K562 (cell line): Measurements from ENCODE around the gene ZNF544. TPM values are rescaled to one million over a fixed set of nuclear protein-coding genes. Genes with fewer than 3 reads are reported as not detected.

ENCODE experiments used
- CGGBP1 ChIP-seq: fragments of 250-450 bp; sonication (Bioruptor Pico); IDR thresholded peaks from 2 replicates; pipeline ENCODE4 v1.9.0; 2021; ENCODE audit warnings: mild to moderate bottlenecking
- ETV1 ChIP-seq: fragments of 450-650 bp; conservative IDR thresholded peaks from 2 replicates; pipeline ENCODE4 v1.6.1; 2016; ENCODE audit warnings: missing genetic modification characterization, control low read depth, low read depth, missing compliant biosample characterization
- HMGXB4 ChIP-seq: sonication (generic); formaldehyde crosslinking; IDR thresholded peaks from 2 replicates; pipeline ENCODE4 v1.8.1; 2023; ENCODE audit warnings: mild to moderate bottlenecking, missing genetic modification reagents
- KAT7 ChIP-seq: sonication (generic); formaldehyde crosslinking; IDR thresholded peaks from 2 replicates; pipeline ENCODE4 v1.8.0; 2022; ENCODE audit warnings: missing genetic modification reagents, mild to moderate bottlenecking, borderline replicate concordance
- KDM5B ChIP-seq: fragments of 200-600 bp; sonication (generic); IDR thresholded peaks from 2 replicates; pipeline ENCODE4 v1.6.1; 2012; ENCODE audit warnings: low read depth, mild to moderate bottlenecking, moderate library complexity, low read length, control low read depth, inconsistent platforms; ENCODE audit not compliant: insufficient replicate concordance
- KLF1 ChIP-seq: fragments of 450-650 bp; IDR thresholded peaks from 2 replicates; pipeline ENCODE4 v1.6.1; 2016; ENCODE audit warnings: missing genetic modification characterization, missing compliant biosample characterization
- KLF13 ChIP-seq: fragments of 450-650 bp; IDR thresholded peaks from 2 replicates; pipeline ENCODE4 v1.6.1; 2016; ENCODE audit warnings: missing genetic modification characterization, low read depth, mild to moderate bottlenecking, missing compliant biosample characterization, moderate library complexity, borderline replicate concordance
- MEF2D ChIP-seq: conservative IDR thresholded peaks from 2 replicates; pipeline ENCODE4 v1.6.1; 2016; ENCODE audit warnings: low read depth, missing genetic modification characterization, missing compliant biosample characterization
- MYC ChIP-seq, 2 experiments: fragments of 250-450 bp in 1 of 2; sonication (Bioruptor Pico) in 1 of 2; IDR thresholded peaks; 2 replicates each; pipeline versions ENCODE4 v1.5.1 to v1.6.1; 2012 to 2021; ENCODE audit warnings: low read depth in 2 of 2, borderline replicate concordance in 1 of 2, improper control_type of control experiment in 1 of 2, low read length in 1 of 2, mild to moderate bottlenecking in 1 of 2, moderate library complexity in 1 of 2
- RHOXF2B ChIP-seq: fragments of 250-450 bp; sonication (Bioruptor Pico); conservative IDR thresholded peaks from 2 replicates; pipeline ENCODE4 v1.5.1; 2021
- TAF7 ChIP-seq: fragments of 450-650 bp; IDR thresholded peaks from 2 replicates; pipeline ENCODE4 v1.6.1; 2016; ENCODE audit warnings: missing genetic modification characterization, missing compliant biosample characterization
- VEZF1 ChIP-seq: fragments of 200-800 bp; sonication (Bioruptor generic); IDR thresholded peaks from 2 replicates; pipeline ENCODE4 v1.6.1; 2017; ENCODE audit warnings: missing genetic modification characterization, missing compliant biosample characterization
- XRCC4 ChIP-seq: IDR thresholded peaks from one replicate; pipeline ENCODE4 v1.6.1; 2011; ENCODE audit not compliant: insufficient read depth, insufficient read length; ENCODE audit errors: extremely low read depth
- ZBTB1 ChIP-seq: sonication (generic); formaldehyde crosslinking; IDR thresholded peaks from 2 replicates; pipeline ENCODE4 v1.8.1; 2023; ENCODE audit warnings: missing genetic modification reagents, low read depth, mild to moderate bottlenecking, borderline replicate concordance
- ZBTB9 ChIP-seq: fragments of 450-650 bp; formaldehyde crosslinking; IDR thresholded peaks from 2 replicates; pipeline ENCODE4 v1.4.0; 2020; ENCODE audit warnings: mild to moderate bottlenecking, moderate library complexity
- ZNF263 ChIP-seq: sonication (generic); formaldehyde crosslinking; IDR thresholded peaks from 2 replicates; pipeline ENCODE4 v1.8.0; 2022; ENCODE audit warnings: mild to moderate bottlenecking, missing genetic modification reagents, borderline replicate concordance
- ZNF311 ChIP-seq: fragments of 250-450 bp; sonication (Bioruptor Pico); IDR thresholded peaks from 2 replicates; pipeline ENCODE4 v1.4.0; 2020; ENCODE audit warnings: mild to moderate bottlenecking, moderate library complexity
- ZNF511 ChIP-seq: sonication (generic); formaldehyde crosslinking; IDR thresholded peaks from 2 replicates; pipeline ENCODE4 v1.8.0; 2022; ENCODE audit warnings: mild to moderate bottlenecking, missing genetic modification reagents
- polyA plus RNA-seq, 8 experiments: library from polyadenylated mRNA; depleted of rRNA in 4 of 8; stranded (reverse) in 5 of 8; unstranded in 3 of 8; fragments of >200 nt; fragmentation: Nextera tagmentation in 2 of 8; fragmentation: Illumina TruSeq in 1 of 8; extraction: Ambion mirVana in 2 of 8; extraction: Trizol in 1 of 8; gene quantifications; 2 replicates each; pipeline versions ENCODE4 v1.2.1 to v1.2.3, GENCODE V29; 2011 to 2014; ENCODE audit warnings: inconsistent platforms in 1 of 8, missing spikeins in 1 of 8
- total RNA-seq, 7 experiments: library from RNA; depleted of rRNA in 6 of 7; stranded (reverse); fragments of >200 nt in 6 of 7; fragmentation: Illumina TruSeq in 2 of 7; extraction: Trizol in 2 of 7; gene quantifications; 2 replicates each; pipeline versions ENCODE4 v1.2.1 to v1.2.3, GENCODE V29; 2011 to 2021; ENCODE audit warnings: low replicate concordance in 1 of 7

ZNF544 gene
- total and polyA plus RNA-seq, 9 of the 15 experiments (the other 6 are each of a cell fraction or from before 2014, with no cell fraction given), result 23.6 to 59.0 (median 41.4) TPM

- peak; percentile 94 for TF ChIP-seq KLF1 (tag)
- no peak for TF ChIP-seq TAF7 (tag)
- no peak for TF ChIP-seq MYC (IDR thresholded peaks at IDR 0.05; ENCODE audit: low read depth, low read length)
- TF ChIP-seq MYC (CRISPR knock-in tag; IDR thresholded peaks at IDR 0.05; ENCODE audit: borderline replicate concordance, low read depth), result no peak
- TF ChIP-seq KAT7 (CRISPR knock-in tag), result peak; percentile 88
- TF ChIP-seq ETV1 (tag), result no peak
- no peak for TF ChIP-seq ZNF311 (CRISPR knock-in tag)
- TF ChIP-seq VEZF1 (CRISPR knock-in tag), result peak; percentile 20; the same call in 1 of the 2 replicates
- no peak for TF ChIP-seq MEF2D (tag)
- TF ChIP-seq ZNF263 (CRISPR knock-in tag), result peak; percentile 9; the same call in 1 of the 2 replicates
- no peak for TF ChIP-seq KLF13 (tag)
- TF ChIP-seq KDM5B, result no peak
- TF ChIP-seq XRCC4, result no peak
- no peak for TF ChIP-seq ZNF511
- TF ChIP-seq CGGBP1 (CRISPR knock-in tag), result no peak
- no peak for TF ChIP-seq RHOXF2B (CRISPR knock-in tag)
- peak; percentile 38; the same call in 1 of the 2 replicates for TF ChIP-seq HMGXB4 (CRISPR knock-in tag)
- TF ChIP-seq ZBTB1 (CRISPR knock-in tag), result peak; percentile 29; the same call in 1 of the 2 replicates
- no peak for TF ChIP-seq ZBTB9 (CRISPR knock-in tag)
These were observed 44.9 kb upstream of the ZNF544 start (continued) for GRCh38 chr19:58183817-58184215.
